SU-DHL-6 (cell line): ENCODE measurements around the gene OR51L1.

Experiments used
- CTCF ChIP-seq: fragments of 200-600 bp; sonication (generic); IDR thresholded peaks from one replicate; pipeline ENCODE4 v1.5.1; 2017; ENCODE audit warnings: antibody characterized with exemption, mild to moderate bottlenecking, low read length, moderate library complexity; ENCODE audit not compliant: insufficient read depth, poor library complexity, severe bottlenecking
- EZH2phosphoT487 ChIP-seq: fragments of 200-600 bp; sonication (generic), shearing (Covaris generic); conservative IDR thresholded peaks from 2 replicates; pipeline ENCODE4 v1.6.1; 2018; ENCODE audit warnings: mild to moderate bottlenecking, antibody characterized with exemption, low read length, moderate library complexity, mixed read lengths

- TF ChIP-seq CTCF (no peak), EZH2phosphoT487 (no peak)
These were observed 37.3 kb upstream of the OR51L1 start for GRCh38 chr11:4957396-4957795.
